Measurements from ENCODE around the gene COL1A1. TPM values are rescaled to one million over a fixed set of nuclear protein-coding genes. Genes with fewer than 3 reads are reported as not detected.

COL1A1 gene
- total RNA-seq, 1 experiment from 2014 or later: 4.5 TPM

- DNase-seq (ENCODE audit: unreplicated experiment): peak; percentile 52
- intact Hi-C loops (cut with micrococcal nuclease): no loop called here
- H3K4me1 Mint-ChIP-seq (ENCODE audit: insufficient read depth, unreplicated experiment): peaks cover 21% of the 10 kb centered on the region
- no peaks in the 10 kb centered on the region for H3K9me3 Mint-ChIP-seq (ENCODE audit: unreplicated experiment)
- H3K27ac Mint-ChIP-seq (ENCODE audit: low read depth, unreplicated experiment): peak overlapping the region; percentile 69
- peaks cover 5% of the 10 kb centered on the region for H3K36me3 Mint-ChIP-seq (ENCODE audit: insufficient read depth, unreplicated experiment)
- no peak overlapping the region for H3K4me3 Mint-ChIP-seq (ENCODE audit: unreplicated experiment)
- ChIA-PET CTCF (interaction anchor here (0.6 to 5.3 kb wide), 15 partner anchors 9 to 224 kb away, joined by 3 to 122 read pairs (median 7); partner anchors contain the start of gene COL1A1), POLR2A (interaction anchor here (1.1 to 3.3 kb wide), 3 partner anchors 7 to 26 kb away, joined by 3 to 15 read pairs (median 9); no protein-coding TSS in a partner anchor)
- H3K27me3 Mint-ChIP-seq (ENCODE audit: insufficient read depth, unreplicated experiment): no peaks in the 10 kb centered on the region
- no TSS peak for BruUV-seq (replicated peaks)
- TF ChIP-seq, protein P1, sequence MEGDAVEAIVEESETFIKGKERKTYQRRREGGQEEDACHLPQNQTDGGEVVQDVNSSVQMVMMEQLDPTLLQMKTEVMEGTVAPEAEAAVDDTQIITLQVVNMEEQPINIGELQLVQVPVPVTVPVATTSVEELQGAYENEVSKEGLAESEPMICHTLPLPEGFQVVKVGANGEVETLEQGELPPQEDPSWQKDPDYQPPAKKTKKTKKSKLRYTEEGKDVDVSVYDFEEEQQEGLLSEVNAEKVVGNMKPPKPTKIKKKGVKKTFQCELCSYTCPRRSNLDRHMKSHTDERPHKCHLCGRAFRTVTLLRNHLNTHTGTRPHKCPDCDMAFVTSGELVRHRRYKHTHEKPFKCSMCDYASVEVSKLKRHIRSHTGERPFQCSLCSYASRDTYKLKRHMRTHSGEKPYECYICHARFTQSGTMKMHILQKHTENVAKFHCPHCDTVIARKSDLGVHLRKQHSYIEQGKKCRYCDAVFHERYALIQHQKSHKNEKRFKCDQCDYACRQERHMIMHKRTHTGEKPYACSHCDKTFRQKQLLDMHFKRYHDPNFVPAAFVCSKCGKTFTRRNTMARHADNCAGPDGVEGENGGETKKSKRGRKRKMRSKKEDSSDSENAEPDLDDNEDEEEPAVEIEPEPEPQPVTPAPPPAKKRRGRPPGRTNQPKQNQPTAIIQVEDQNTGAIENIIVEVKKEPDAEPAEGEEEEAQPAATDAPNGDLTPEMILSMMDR (IDR thresholded peaks at IDR 0.05; ENCODE audit: unreplicated experiment): no peak
Observed at GRCh38 chr17:50170662-50171370, 30.6 kb downstream of the COL1A1 start.

DNA sequence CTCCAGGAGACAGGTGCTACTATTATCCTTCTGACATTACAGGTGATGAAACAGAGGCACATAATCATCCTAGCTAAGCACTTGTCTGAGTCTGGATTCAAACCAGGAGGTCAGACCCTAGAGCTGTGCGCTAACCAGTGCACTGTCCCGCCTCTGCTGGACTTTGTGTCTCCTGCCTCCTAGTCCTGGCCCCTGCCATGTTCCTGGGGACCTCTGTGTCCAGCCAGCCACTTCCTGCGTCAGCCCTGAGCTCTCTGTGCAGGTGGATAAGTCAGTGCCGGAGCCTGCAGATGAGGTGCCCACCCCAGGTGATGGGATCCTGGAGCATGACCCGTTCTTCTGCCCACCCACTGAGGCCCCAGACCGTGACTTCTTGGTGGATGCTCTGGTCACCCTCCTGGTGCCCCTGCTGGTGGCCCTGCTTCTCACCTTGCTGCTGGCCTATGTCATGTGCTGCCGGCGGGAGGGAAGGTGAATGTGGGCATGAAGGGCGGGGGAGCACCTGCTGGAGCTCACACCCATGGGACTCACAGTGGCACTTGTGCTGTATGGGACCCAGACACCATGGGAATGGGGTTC lies 31.5 kb downstream of the COL1A1 start:
- Mint-ChIP-seq H3K27me3 (ENCODE audit: insufficient read depth, unreplicated experiment) (no peaks in the 10 kb centered on the region), H3K4me1 (ENCODE audit: insufficient read depth, unreplicated experiment) (peaks cover 21% of the 10 kb centered on the region), H3K4me3 (ENCODE audit: unreplicated experiment) (no peak overlapping the region), H3K36me3 (ENCODE audit: insufficient read depth, unreplicated experiment) (peaks cover 5% of the 10 kb centered on the region), H3K27ac (ENCODE audit: low read depth, unreplicated experiment) (no peak overlapping the region), H3K9me3 (ENCODE audit: unreplicated experiment) (no peaks in the 10 kb centered on the region)
- CTCF ChIA-PET: interaction anchor here (0.6 to 5.3 kb wide), 52 partner anchors 8 to 672 kb away, joined by 3 to 122 read pairs (median 5); partner anchors contain the start of gene COL1A1
- intact Hi-C loops (cut with micrococcal nuclease): loop anchor here (1.0 kb wide), 2 partner anchors 28 to 127 kb away; no protein-coding TSS in a partner anchor
- TF ChIP-seq, protein P1 (IDR thresholded peaks at IDR 0.05; ENCODE audit: unreplicated experiment): no peak
- DNase-seq (ENCODE audit: unreplicated experiment): no peak
- no TSS peak for BruUV-seq (replicated peaks)
- POLR2A ChIA-PET: interaction anchor here (0.8 to 3.3 kb wide), 5 partner anchors 8 to 123 kb away, joined by 3 to 15 read pairs (median 9); no protein-coding TSS in a partner anchor

DNA sequence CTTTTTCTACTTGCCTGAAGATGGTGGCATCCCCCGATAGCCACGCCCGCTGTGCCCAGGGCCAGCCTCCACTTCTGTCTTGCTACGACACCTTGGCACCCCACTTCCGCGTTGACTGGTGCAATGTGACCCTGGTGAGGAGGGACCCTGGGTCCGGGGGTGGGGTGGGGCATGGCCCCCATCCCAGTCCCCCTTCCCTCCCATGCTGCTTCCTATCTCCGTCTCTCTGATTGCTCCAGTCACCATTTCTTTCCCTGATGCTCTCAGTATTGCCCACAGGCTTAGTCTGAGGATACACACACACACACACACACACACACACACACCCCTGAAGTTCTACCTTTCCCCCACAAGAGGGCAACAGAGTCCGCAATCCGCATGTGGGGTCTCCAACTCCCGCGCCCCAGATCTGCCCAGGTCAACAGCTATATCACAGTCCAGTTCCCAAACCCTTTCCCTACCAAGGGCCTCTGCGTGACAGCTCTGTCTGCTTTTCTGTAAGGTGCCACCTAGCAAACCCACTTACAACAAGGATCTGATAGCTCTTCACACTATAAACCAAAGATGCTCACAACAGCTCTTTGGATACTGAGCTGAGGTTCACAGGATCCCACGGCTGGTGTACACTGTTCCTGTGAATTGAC lies 32.2 kb downstream of the COL1A1 start:
- no TSS peak for BruUV-seq (replicated peaks)
- POLR2A ChIA-PET: interaction anchor here (0.6 to 3.3 kb wide), 6 partner anchors 9 to 124 kb away, joined by 3 to 15 read pairs (median 6); no protein-coding TSS in a partner anchor
- Mint-ChIP-seq H3K4me3 (ENCODE audit: unreplicated experiment) (no peak overlapping the region), H3K27me3 (ENCODE audit: insufficient read depth, unreplicated experiment) (no peaks in the 10 kb centered on the region), H3K27ac (ENCODE audit: low read depth, unreplicated experiment) (no peak overlapping the region), H3K4me1 (ENCODE audit: insufficient read depth, unreplicated experiment) (peaks cover 21% of the 10 kb centered on the region), H3K36me3 (ENCODE audit: insufficient read depth, unreplicated experiment) (peaks cover 5% of the 10 kb centered on the region), H3K9me3 (ENCODE audit: unreplicated experiment) (no peaks in the 10 kb centered on the region)
- TF ChIP-seq, protein P1 (IDR thresholded peaks at IDR 0.05; ENCODE audit: unreplicated experiment): peak; percentile 69
- peak; percentile 68 for DNase-seq (ENCODE audit: unreplicated experiment)
- CTCF ChIA-PET: interaction anchor here (0.6 to 5.3 kb wide), 49 partner anchors 8 to 672 kb away, joined by 3 to 122 read pairs (median 5); partner anchors contain the start of gene COL1A1
- intact Hi-C loops (cut with micrococcal nuclease): loop anchor here (1.0 kb wide), 2 partner anchors 29 to 128 kb away; no protein-coding TSS in a partner anchor

Data from MCF 10A (cell line).